Measurements from ENCODE around the gene SDK2.

DNA sequence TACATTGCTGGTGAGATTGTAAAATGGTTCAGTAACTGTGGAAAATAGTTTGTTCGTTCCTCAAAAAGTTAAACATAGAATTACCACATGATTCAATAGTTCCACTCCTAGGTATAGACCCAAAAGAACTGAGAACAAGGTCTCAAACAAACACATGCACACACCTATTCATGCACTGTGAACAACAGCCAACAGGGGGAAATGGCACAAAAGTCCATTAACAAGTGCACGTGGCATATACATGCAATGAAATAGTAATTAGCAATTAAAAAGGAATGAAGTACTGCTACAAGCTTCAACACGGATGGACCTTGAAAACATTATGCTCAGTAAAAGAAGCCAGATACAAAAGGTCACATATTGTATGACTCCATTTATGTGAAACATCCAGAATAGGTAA is 23.8 kb downstream of the SDK2 start:
- TF ChIP-seq, protein P1, sequence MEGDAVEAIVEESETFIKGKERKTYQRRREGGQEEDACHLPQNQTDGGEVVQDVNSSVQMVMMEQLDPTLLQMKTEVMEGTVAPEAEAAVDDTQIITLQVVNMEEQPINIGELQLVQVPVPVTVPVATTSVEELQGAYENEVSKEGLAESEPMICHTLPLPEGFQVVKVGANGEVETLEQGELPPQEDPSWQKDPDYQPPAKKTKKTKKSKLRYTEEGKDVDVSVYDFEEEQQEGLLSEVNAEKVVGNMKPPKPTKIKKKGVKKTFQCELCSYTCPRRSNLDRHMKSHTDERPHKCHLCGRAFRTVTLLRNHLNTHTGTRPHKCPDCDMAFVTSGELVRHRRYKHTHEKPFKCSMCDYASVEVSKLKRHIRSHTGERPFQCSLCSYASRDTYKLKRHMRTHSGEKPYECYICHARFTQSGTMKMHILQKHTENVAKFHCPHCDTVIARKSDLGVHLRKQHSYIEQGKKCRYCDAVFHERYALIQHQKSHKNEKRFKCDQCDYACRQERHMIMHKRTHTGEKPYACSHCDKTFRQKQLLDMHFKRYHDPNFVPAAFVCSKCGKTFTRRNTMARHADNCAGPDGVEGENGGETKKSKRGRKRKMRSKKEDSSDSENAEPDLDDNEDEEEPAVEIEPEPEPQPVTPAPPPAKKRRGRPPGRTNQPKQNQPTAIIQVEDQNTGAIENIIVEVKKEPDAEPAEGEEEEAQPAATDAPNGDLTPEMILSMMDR (IDR thresholded peaks at IDR 0.05): no peak
- no peak for TF ChIP-seq POLR2A (IDR thresholded peaks at IDR 0.05)
